ENCODE measurements around the gene SDK1. TPM values are rescaled to one million over a fixed set of nuclear protein-coding genes. Genes with fewer than 3 reads are reported as not detected.

The SDK1 gene
- total RNA-seq, 1 experiment from 2014 or later = 20.0 TPM

GRCh38 chr7:4204513-4205165, 903.6 kb downstream of the SDK1 start:
- H3K27me3 Mint-ChIP-seq (ENCODE audit: unreplicated experiment) = no peaks in the 10 kb centered on the region
- no peak for TF ChIP-seq CTCF (IDR thresholded peaks at IDR 0.05; ENCODE audit: unreplicated experiment)
- BruUV-seq (replicated peaks) = no TSS peak
- H3K4me3 Mint-ChIP-seq (ENCODE audit: low read depth, unreplicated experiment) = no peak overlapping the region
- CTCF ChIA-PET = no interaction called here
- H3K4me1 Mint-ChIP-seq (ENCODE audit: low read depth, unreplicated experiment) = no peaks in the 10 kb centered on the region
- DNase-seq = no peak
- no peak overlapping the region for H3K27ac Mint-ChIP-seq (ENCODE audit: unreplicated experiment)
- no peaks in the 10 kb centered on the region for H3K36me3 Mint-ChIP-seq (ENCODE audit: insufficient read depth, unreplicated experiment)
- no peaks in the 10 kb centered on the region for H3K9me3 Mint-ChIP-seq (ENCODE audit: low read depth, unreplicated experiment)
- intact Hi-C loops (cut with micrococcal nuclease; ENCODE audit: unreplicated experiment) = no loop called here

GRCh38 chr7:4205828-4206227, 904.8 kb downstream of the SDK1 start:
- H3K36me3 Mint-ChIP-seq (ENCODE audit: insufficient read depth, unreplicated experiment) = no peaks in the 10 kb centered on the region
- CTCF ChIA-PET = no interaction called here
- no peak for DNase-seq
- BruUV-seq (replicated peaks) = no TSS peak
- no peak overlapping the region for H3K27ac Mint-ChIP-seq (ENCODE audit: unreplicated experiment)
- H3K4me1 Mint-ChIP-seq (ENCODE audit: low read depth, unreplicated experiment) = no peaks in the 10 kb centered on the region
- intact Hi-C loops (cut with micrococcal nuclease; ENCODE audit: unreplicated experiment) = no loop called here
- no peak overlapping the region for H3K4me3 Mint-ChIP-seq (ENCODE audit: low read depth, unreplicated experiment)
- H3K9me3 Mint-ChIP-seq (ENCODE audit: low read depth, unreplicated experiment) = no peaks in the 10 kb centered on the region
- no peaks in the 10 kb centered on the region for H3K27me3 Mint-ChIP-seq (ENCODE audit: unreplicated experiment)
- TF ChIP-seq CTCF (IDR thresholded peaks at IDR 0.05; ENCODE audit: unreplicated experiment) = no peak

- H3K4me1 Mint-ChIP-seq (ENCODE audit: low read depth, unreplicated experiment) = no peaks in the 10 kb centered on the region
- no peaks in the 10 kb centered on the region for H3K27me3 Mint-ChIP-seq (ENCODE audit: unreplicated experiment)
- DNase-seq = no peak
- H3K4me3 Mint-ChIP-seq (ENCODE audit: low read depth, unreplicated experiment) = no peak overlapping the region
- no peaks in the 10 kb centered on the region for H3K36me3 Mint-ChIP-seq (ENCODE audit: insufficient read depth, unreplicated experiment)
- H3K9me3 Mint-ChIP-seq (ENCODE audit: low read depth, unreplicated experiment) = no peaks in the 10 kb centered on the region
- intact Hi-C loops (cut with micrococcal nuclease; ENCODE audit: unreplicated experiment) = no loop called here
- no peak overlapping the region for H3K27ac Mint-ChIP-seq (ENCODE audit: unreplicated experiment)
- CTCF ChIA-PET = no interaction called here
- no peak for TF ChIP-seq CTCF (IDR thresholded peaks at IDR 0.05; ENCODE audit: unreplicated experiment)
- no TSS peak for BruUV-seq (replicated peaks)
Measured at GRCh38 chr7:4207011-4207410, 906.0 kb downstream of the SDK1 start.

- H3K27ac Mint-ChIP-seq (ENCODE audit: unreplicated experiment) = no peak overlapping the region
- no peaks in the 10 kb centered on the region for H3K36me3 Mint-ChIP-seq (ENCODE audit: insufficient read depth, unreplicated experiment)
- H3K4me1 Mint-ChIP-seq (ENCODE audit: low read depth, unreplicated experiment) = no peaks in the 10 kb centered on the region
- intact Hi-C loops (cut with micrococcal nuclease; ENCODE audit: unreplicated experiment) = no loop called here
- no peak overlapping the region for H3K4me3 Mint-ChIP-seq (ENCODE audit: low read depth, unreplicated experiment)
- CTCF ChIA-PET = no interaction called here
- H3K9me3 Mint-ChIP-seq (ENCODE audit: low read depth, unreplicated experiment) = no peaks in the 10 kb centered on the region
- BruUV-seq (replicated peaks) = no TSS peak
- no peak for DNase-seq
- TF ChIP-seq CTCF (IDR thresholded peaks at IDR 0.05; ENCODE audit: unreplicated experiment) = no peak
- no peaks in the 10 kb centered on the region for H3K27me3 Mint-ChIP-seq (ENCODE audit: unreplicated experiment)
Measured at GRCh38 chr7:4208086-4208485, 907.0 kb downstream of the SDK1 start.
